HG03064 (cell line): ENCODE results near the gene DPH1.
A peak's percentile ranks its signal among the peaks of the same experiment; 100 is the strongest.

Source experiments
- ATAC-seq: cut with Tn5 transposase; IDR thresholded peaks from one replicate; pipeline ENCODE4 v1.9.1; 2021; ENCODE audit warnings: low read depth; ENCODE audit not compliant: unreplicated experiment

Gene DPH1

DNA sequence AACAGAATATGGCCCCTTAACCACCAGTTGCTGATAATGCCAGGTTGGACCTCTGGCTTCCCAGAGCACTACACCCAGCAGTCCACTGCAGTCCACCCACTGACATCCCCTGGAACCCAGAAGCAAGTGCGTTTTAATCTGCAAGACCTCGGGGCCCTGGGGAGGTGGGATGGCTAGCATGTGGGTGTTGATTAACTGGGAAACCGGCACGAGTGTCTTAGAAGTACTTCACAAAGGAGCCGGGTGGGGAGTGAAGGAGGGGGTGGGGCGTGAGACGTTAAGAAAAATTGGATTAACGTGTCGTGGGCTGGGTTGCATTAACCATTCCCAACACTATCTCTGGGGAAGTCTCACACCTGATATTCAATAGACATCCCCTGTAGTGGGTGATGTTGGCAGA lies 18.9 kb downstream of the DPH1 start:
- ATAC-seq = no peak

DNA sequence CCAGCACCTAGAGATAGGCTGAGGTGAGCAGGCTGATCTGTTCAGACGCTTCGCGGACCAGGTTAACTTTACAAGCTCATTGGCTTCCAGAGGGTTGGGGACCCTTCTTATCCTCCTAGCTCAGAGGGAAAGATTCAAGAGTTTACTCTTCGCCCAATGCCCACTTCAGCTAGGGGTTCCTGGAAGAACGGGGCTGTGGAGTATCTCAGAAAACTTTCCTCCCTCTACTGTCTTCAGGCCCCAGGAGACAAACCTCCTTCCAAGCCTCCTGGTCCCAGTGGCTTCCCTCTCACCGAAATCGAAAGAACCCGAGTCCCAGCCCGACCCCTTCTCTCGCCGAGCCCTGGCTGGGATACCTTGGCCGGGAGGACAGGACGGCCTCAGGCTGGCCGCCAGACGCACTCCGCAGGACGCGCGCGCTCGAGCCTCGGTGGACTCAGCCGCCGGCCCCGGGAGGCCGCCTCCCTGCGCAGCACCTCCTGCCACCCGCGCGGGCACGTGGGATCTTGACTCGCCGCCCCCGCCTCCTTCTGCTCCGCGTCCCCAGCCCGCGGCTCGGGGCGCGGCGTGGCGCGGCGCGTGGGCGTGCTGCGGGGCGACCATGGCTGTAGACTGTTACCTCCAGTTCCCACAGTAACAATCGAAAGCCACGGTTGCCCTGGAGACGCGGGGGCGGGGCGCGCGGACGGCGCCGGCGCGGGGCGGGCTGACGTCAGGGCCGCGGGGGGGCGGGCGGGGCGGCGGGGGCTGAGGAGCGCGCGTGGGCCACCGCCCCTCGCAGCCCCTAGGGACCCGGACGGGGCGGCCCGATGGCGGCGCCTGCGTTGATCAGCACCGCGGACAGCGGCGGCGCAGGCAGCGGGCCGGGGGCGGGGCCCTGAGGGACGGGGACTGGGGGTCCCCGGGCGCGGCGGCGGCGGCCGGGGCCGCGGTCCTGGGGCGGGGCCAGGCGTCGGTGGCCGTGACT lies 19.7 kb downstream of the DPH1 start:
- ATAC-seq = peak; percentile 39

DNA sequence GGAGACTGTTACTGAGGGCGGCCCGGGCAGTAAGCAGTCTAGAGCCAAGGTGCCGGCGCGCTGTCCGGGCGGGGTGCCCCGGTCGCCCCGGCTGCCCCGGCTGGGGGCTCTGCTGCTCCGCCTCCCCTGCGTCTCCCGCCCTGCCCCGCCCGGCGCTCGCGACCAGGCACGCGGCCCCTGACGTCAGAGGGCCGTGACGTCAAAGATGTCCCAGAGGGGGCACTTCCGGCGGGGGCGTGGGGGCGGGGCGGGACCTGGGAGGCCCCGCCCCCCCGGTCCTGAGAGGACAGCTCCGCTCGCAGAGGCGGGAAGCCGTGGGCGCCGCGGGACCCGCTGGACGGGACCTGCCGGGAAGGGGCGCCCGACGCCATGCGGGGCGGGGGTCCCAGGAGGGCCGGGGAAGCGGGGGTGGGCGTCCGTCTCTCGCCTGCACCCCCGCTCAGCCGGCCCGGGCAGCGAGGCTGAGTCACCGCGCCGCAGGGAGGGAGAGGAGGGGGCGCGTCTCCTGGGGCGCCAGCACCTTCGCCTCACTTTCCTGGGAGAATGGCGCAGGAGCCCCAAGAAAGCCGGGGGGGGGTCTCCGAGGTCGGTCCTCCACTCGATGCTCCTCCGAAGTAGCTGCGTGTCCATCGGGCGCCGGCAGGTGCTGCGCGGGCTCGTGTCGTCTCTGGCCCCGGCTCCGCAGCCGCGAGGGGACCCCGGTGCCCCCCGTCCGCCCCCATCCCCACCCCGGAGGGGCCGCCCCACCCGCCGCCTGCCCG lies 20.5 kb downstream of the DPH1 start:
- no peak for ATAC-seq

DNA sequence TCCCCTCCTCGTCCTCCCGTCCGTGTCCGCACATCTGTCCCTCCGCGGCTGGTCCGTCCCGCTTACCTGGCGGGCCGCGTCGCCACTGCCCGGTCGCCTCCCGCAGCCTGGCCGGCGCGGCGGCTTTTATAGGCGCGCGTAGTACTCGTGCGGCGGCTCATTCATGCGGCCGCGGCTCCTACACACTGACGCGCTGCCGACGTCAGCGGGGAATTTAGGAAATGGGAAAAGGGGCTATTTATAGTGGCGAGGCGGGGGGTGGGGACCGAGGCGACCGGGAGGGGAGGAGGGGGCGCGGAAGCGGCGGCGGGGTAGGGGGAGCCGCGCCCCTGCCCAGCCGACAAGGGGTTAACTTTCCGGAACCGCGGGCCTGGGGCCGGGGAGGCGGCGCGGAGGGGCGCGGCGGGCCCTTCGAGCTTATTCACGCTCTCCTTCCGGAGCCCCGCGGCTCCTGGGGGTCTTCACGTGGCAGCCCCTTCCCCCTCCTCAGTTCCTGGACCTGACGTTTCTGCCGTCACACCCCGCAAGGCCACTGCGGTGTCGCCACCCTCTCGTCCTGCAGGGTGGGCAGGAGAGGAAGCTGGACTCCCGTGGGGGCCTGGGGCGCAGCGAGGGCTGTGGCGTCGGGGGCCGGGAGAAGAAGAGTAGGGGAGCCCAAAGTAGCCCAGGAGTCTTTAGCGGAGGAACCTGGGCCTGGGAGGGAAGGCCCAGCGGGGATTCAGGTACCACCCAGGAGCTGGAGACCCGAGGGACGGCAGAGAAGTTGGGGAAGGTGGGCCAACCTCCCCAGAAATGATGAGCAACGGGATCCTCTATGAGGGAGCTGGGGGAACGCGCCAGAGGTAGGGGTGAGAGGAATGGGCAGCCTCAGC lies 21.3 kb downstream of the DPH1 start:
- no peak for ATAC-seq

DNA sequence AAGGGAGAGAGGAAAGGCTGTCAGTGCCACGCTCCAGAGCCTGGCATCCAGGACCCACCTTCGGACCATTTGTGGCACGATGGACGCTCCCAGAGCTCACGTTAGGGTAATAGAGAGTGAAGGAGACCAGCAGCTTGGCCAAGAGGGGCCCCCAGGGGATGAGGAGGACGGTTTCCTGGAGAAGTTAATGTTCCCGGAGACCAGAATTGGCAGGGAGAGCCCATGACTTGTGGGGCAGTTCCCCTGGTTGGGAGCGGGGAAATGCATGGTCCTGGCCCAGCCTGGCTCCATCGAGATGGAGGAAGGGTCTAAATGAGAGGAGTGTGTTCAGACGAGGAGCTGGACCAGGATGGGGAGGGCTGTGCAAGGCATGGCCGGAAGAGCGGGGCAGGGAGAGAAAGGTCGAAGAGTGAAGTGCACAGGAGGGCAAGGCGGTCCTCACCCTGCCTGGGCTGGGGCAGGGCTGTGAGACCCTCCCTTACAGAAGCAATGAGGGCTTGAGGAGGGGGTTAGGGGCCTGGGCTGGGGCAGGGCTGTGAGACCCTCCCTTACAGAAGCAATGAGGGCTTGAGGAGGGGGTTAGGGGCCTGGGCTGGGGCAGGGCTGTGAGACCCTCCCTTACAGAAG lies 22.1 kb downstream of the DPH1 start:
- ATAC-seq = no peak

DNA sequence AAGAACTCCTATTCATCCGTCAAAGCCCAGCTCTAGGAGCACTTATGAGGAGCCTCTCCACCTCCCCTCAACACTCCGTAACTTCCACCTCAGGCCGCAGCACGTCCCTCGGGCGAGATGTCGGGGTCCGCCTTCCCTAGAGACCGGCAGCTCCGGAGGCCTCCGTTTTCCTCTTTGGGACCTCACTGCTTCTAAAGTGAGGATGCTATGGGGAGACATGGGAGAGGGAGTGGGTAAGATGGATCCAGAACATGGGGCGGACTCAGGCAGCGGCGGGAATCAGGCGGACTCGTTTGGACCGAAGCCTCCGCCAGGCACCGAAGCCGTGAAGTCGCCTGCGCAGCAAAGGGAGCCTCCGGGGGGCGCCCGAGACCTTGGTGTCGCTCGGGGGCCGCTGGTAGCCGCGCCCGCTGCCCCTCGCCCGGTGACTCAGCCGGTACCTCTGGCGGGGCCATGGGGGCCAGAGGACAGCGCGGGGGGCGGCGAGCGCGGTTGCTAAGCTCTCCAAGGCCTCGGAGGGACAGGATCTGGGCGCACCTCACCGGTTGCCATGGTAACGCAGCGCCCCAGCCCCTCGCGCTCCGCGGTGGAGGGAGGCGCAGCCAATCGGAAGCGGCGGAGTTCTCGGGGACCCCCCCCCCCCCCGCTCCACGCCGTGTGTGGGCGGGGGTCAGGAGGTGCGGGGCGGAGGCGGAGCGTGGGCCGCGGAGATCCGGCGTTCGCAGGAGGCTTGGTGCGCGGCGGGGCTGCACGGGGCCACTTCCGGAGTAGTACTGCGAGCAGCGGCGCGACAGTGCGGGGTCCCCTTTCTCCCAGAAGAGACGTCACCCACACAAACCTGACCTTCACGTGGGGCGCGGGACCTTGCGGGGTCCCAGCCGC lies 23.7 kb downstream of the DPH1 start:
- no peak for ATAC-seq

DNA sequence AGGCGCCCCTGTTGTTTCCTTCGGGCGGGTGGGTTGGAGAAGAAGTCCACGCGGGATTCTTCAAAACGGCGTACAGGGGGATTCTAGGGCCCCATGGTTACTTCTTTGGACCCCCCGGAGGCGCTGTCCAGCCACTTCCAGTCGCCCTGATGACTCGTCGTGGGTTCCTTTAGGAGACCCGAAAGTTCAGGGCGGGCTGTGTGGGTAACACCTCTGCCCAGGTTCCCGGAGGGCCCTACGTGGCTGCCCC lies 24.2 kb downstream of the DPH1 start:
- ATAC-seq = no peak

DNA sequence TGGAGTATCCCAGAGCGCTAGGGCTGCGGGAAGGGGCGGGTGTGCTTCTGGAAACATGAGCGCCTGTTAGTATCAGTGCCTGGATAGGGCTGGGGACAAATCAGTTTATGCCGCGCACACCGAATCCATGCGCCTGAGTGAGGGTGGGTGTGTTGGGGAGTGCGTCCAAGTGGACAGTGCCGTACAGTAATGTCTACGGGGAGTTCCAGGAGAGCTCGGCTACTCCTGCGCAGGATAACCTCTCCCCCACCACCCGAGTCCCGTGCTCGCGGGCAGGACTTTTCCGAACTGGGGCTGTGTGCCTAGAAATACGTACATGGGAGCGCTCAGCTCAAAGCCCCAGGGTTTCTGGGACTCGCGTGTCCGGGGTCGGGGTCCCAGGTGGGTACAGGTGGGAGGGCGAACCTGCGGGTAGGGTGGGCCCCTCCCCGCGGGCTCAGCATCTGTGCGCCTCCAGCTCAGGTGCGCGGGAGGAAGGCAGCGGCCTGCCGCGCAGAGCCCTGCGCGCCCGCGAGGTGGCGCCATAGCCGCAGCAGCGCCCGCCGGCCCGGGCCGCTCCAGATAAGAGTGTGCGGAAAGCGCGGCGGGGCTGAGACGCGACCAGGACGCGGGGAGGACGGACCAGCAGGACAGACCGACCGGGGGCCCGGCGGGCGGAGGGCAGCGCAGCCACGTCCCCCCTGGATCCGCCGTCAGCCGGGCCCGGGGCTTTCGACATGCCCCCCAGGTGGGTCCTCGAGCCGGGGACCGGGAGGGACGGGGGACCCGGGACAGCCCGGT lies 24.7 kb downstream of the DPH1 start, which contains the start of gene HIC1:
Gene HIC1 (plus strand): TSS at position 592 of the 780 bp plus-strand sequence. CDS start 1,588 bp downstream, outside the sequence.
- ATAC-seq = no peak

DNA sequence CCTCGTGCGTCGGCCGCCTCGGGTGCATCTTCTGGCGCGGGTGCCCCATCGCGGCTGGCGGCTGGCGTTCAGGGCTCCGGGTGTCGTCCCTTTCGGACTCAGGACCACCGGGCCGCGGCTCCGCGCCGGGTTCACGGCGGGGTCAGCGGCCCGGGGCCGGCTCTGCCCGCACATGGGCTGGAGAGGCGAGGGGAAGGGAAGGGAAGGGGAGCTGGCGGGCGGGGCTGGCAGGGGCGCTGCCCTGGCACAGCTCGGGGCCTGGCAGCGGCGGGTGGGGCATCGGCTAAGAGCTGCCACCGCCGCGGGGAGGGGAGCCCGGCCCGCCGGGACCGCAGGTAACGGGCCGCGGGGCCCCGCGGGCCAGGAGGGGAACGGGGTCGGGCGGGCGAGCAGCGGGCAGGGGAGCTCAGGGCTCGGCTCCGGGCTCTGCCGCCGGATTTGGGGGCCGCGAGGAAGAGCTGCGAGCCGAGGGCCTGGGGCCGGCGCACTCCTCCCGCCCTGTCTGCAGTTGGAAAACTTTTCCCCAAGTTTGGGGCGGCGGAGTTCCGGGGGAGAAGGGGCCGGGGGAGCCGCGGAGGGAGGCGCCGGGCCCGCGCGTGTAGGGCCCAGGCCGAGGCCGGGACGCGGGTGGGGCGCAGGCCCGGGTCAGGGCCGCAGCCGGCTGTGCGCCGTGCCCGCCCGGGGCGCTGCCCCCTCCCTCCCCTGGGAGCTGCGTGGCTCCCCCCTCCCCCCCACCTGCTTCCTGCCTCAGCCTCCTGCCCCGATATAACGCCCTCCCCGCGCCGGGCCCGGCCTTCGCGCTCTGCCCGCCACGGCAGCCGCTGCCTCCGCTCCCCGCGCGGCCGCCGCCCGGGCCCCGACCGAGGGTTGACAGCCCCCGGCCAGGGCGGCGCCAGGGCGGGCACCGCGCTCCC lies 25.6 kb downstream of the DPH1 start:
- no peak for ATAC-seq

DNA sequence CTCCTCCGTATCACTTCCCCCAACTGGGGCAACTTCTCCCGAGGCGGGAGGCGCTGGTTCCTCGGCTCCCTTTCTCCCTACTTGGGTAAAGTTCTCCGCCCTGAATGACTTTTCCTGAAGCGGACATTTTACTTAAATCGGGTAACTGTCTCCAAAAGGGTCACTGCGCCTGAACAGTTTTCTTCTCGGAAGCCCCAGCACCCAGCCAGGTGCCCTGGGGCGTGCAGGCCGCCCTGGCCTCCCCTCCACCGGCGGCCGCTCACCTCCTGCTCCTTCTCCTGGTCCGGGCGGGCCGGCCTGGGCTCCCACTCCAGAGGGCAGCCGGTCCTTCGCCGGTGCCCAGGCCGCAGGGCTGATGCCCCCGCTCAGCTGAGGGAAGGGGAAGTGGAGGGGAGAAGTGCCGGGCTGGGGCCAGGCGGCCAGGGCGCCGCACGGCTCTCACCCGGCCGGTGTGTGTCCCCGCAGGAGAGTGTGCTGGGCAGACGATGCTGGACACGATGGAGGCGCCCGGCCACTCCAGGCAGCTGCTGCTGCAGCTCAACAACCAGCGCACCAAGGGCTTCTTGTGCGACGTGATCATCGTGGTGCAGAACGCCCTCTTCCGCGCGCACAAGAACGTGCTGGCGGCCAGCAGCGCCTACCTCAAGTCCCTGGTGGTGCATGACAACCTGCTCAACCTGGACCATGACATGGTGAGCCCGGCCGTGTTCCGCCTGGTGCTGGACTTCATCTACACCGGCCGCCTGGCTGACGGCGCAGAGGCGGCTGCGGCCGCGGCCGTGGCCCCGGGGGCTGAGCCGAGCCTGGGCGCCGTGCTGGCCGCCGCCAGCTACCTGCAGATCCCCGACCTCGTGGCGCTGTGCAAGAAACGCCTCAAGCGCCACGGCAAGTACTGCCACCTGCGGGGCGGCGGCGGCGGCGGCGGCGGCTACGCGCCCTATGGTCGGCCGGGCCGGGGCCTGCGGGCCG lies 26.5 kb downstream of the DPH1 start:
- ATAC-seq = no peak

DNA sequence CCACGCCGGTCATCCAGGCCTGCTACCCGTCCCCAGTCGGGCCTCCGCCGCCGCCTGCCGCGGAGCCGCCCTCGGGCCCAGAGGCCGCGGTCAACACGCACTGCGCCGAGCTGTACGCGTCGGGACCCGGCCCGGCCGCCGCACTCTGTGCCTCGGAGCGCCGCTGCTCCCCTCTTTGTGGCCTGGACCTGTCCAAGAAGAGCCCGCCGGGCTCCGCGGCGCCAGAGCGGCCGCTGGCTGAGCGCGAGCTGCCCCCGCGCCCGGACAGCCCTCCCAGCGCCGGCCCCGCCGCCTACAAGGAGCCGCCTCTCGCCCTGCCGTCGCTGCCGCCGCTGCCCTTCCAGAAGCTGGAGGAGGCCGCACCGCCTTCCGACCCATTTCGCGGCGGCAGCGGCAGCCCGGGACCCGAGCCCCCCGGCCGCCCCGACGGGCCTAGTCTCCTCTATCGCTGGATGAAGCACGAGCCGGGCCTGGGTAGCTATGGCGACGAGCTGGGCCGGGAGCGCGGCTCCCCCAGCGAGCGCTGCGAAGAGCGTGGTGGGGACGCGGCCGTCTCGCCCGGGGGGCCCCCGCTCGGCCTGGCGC lies 27.3 kb downstream of the DPH1 start:
- ATAC-seq = no peak

DNA sequence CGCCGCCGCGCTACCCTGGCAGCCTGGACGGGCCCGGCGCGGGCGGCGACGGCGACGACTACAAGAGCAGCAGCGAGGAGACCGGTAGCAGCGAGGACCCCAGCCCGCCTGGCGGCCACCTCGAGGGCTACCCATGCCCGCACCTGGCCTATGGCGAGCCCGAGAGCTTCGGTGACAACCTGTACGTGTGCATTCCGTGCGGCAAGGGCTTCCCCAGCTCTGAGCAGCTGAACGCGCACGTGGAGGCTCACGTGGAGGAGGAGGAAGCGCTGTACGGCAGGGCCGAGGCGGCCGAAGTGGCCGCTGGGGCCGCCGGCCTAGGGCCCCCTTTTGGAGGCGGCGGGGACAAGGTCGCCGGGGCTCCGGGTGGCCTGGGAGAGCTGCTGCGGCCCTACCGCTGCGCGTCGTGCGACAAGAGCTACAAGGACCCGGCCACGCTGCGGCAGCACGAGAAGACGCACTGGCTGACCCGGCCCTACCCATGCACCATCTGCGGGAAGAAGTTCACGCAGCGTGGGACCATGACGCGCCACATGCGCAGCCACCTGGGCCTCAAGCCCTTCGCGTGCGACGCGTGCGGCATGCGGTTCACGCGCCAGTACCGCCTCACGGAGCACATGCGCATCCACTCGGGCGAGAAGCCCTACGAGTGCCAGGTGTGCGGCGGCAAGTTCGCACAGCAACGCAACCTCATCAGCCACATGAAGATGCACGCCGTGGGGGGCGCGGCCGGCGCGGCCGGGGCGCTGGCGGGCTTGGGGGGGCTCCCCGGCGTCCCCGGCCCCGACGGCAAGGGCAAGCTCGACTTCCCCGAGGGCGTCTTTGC lies 28.0 kb downstream of the DPH1 start:
- no peak for ATAC-seq

DNA sequence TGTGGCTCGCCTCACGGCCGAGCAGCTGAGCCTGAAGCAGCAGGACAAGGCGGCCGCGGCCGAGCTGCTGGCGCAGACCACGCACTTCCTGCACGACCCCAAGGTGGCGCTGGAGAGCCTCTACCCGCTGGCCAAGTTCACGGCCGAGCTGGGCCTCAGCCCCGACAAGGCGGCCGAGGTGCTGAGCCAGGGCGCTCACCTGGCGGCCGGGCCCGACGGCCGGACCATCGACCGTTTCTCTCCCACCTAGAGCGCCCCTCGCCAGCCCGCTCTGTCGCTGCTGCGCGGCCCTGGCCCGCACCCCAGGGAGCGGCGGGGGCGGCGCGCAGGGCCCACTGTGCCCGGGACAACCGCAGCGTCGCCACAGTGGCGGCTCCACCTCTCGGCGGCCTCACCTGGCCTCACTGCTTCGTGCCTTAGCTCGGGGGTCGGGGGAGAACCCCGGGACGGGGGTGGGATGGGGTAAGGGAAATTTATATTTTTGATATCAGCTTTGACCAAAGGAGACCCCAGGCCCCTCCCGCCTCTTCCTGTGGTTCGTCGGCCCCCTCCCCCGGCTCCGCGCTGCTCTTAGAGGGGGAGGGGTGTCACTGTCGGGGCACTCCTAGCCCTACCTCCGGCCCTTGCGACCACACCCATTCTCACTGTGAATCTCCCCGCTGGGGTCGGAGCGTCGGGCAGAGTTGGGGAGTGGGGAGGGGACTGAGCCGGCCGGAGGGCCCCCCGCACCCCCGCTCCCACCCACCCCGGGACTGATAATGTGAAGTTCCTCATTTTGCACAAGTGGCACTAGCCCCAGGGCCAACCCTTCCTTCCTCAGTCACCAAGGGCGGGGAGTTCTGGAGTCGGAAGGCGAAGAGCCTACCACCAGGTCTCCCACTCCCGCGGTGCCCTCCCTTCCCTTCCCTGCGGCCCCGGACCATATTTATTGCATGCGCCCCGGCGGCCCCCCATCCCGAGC lies 28.9 kb downstream of the DPH1 start:
- ATAC-seq = no peak
